ENCODE results near the gene PABPC4L.
"Not testable (repeated sequence)": the region's sequence is repeated elsewhere in the genome, so short reads cannot be mapped to it uniquely, and the experiment has no call there.

PABPC4L gene

DNA sequence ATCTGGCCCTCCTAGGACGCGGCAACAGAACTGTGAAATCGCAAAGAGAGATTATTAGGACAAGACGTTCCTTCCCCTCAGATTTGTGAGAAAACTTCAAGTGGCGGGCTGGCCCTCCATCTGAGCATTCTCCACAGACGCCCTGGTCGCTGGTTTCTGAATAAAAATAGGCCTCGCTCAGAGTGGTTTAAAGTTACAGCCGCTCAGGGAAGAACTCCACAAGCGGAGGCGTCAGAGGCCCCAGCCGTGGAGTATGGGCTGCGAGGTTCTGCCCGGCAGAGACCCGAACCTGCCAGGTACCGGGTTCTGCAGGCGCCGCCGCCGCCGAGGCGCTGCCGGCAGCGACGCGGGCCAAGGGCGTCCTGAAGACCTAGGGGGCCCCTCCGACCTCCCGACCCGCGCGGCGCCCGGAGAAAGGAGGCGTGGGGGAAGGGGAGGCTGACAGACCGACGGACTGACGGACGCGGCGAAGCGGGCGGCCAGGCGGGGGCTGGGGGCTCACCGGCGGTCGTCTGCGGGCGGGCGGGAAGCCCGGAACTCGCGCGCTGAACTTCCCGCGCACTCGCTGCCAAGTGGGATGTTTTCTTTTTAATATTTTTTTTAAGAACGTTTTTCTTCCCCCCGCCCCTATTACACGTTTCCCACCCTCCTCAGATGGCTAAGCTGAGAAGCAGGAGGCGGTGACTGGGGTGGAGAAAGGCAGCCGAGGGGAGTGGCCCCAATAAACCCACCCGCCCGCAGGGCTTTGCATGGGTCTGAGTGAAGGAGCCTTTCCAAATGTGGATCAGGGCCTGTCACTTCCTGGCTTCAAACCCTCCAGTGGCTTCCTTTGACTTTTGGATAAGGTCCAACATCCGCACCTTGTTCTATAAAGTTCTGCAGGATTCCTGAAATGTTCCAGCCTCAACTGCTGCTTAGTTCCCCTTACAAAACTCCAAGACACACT lies at the start of gene PABPC4L:
TSS of gene PABPC4L (minus strand) at position 574 of the 946 bp plus-strand sequence. CDS start 770 bp downstream, outside the sequence.
- H3K4me3 ChIP-seq (ENCODE audit: low read depth, low read length) = no peak within 1 kb of the TSS
- no peak for TF ChIP-seq CTCF (IDR thresholded peaks at IDR 0.05; ENCODE audit: low read depth, low read length)

GRCh38 chr4:134251322-134251721 lies 49.7 kb upstream of the PABPC4L start:
- no peak overlapping the region for H3K4me3 ChIP-seq (ENCODE audit: low read depth, low read length)
- TF ChIP-seq CTCF (IDR thresholded peaks at IDR 0.05; ENCODE audit: low read depth, low read length) = no peak

- TF ChIP-seq CTCF (IDR thresholded peaks at IDR 0.05; ENCODE audit: low read depth, low read length) = no peak
Measured at GRCh38 chr4:134243742-134244713, 42.4 kb upstream of the PABPC4L start.

DNA sequence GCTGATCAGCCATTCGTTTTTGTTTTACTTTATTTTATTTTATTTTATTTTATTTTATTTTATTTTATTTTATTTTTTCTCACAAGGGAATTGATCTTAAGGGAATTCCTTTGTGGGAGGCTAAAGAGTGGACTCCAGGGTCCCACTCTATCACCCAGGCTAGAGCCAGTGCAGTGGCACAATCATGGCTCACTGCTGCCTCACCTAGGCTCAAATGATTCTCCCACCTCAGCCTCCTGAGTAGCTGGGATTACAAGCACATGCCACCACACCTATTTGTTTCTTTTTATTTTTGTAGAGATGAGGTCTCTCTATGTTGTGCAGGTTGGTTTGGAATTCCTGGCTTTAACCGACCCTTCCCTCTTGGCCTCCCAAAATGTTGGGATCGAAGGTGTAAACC lies 17.5 kb upstream of the PABPC4L start:
- no peak overlapping the region for H3K4me3 ChIP-seq (ENCODE audit: low read depth, low read length)
- TF ChIP-seq CTCF (IDR thresholded peaks at IDR 0.05; ENCODE audit: low read depth, low read length) = no peak

More at GRCh38 chr4:134243742-134244713, 42.4 kb upstream of the PABPC4L start:
- no peak overlapping the region for H3K4me3 ChIP-seq (ENCODE audit: low read depth, low read length)

DNA sequence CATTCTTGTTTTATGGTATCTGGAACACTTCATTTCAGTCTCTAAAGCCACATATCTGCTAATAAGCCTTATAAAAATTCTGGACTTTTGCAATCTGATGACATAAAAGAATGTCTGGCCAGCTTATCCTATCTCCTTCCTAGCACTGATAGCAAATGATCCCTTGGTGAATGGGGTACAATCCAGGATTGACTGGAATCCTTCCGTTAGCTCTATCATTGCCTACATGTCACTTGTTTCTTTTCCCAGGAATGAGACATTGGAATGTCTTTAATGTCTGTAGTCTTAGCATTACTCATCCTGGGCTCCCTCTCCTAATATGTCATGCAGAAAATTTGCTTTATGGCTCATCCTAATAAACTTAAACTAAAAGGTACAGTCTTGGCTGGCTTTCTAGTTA lies 14.8 kb upstream of the PABPC4L start:
- TF ChIP-seq CTCF (IDR thresholded peaks at IDR 0.05; ENCODE audit: low read depth, low read length) = no peak
- no peak overlapping the region for H3K4me3 ChIP-seq (ENCODE audit: low read depth, low read length)

- no peak overlapping the region for H3K4me3 ChIP-seq (ENCODE audit: low read depth, low read length)
- no peak for TF ChIP-seq CTCF (IDR thresholded peaks at IDR 0.05; ENCODE audit: low read depth, low read length)
Measured at GRCh38 chr4:134215620-134216344, 14.2 kb upstream of the PABPC4L start.

- not testable (repeated sequence) for H3K4me3 ChIP-seq (ENCODE audit: low read depth, low read length)
Measured at GRCh38 chr4:134207955-134208354, 6.4 kb upstream of the PABPC4L start.
